Gastroesophageal sphincter (tissue), 4 donors: Measurements from ENCODE around the gene KCMF1. TPM values are rescaled to one million over a fixed set of nuclear protein-coding genes. Genes with fewer than 3 reads are reported as not detected.
A peak's percentile ranks its signal among the peaks of the same experiment; 100 is the strongest.

Experiments used
- ATAC-seq: fragments of 150-250 bp; one replicate; pipeline ENCODE4 v1.9.1; 2016; ENCODE audit warnings: mild to moderate bottlenecking, moderate library complexity
- H3K27ac ChIP-seq, 4 donors: fragments of 200-600 bp; sonication (generic) in 3 of 4; 1 replicate in 3 of 4; 2 replicates in 1 of 4; pipeline ENCODE4 v1.5.1; 2016 to 2019
- H3K27me3 ChIP-seq: fragments of 200-600 bp; sonication (generic); one replicate; pipeline ENCODE4 v1.5.1; 2019
- H3K36me3 ChIP-seq, 2 donors: fragments of 200-600 bp; sonication (generic); one replicate each; pipeline ENCODE4 v1.5.1; 2019; ENCODE audit warnings: control low read depth in 1 of 2
- H3K4me1 ChIP-seq, 3 donors: fragments of 200-600 bp; sonication (generic); 1 replicate in 2 of 3; 2 replicates in 1 of 3; pipeline ENCODE4 v1.5.1; 2016 to 2019; ENCODE audit warnings: control low read depth in 2 of 3
- H3K4me3 ChIP-seq, 2 donors: fragments of 200-600 bp; sonication (generic); one replicate each; pipeline ENCODE4 v1.5.1; 2019; ENCODE audit warnings: mild to moderate bottlenecking in 1 of 2, moderate library complexity in 1 of 2
- H3K9me3 ChIP-seq, 3 donors: fragments of 200-600 bp; sonication (generic); one replicate each; pipeline ENCODE4 v1.5.1; 2017 to 2019; ENCODE audit warnings: control low read depth in 2 of 3
- EP300 ChIP-seq: sonication (generic); formaldehyde crosslinking; IDR thresholded peaks from one replicate; pipeline ENCODE4 v1.6.1; 2017; ENCODE audit warnings: antibody characterized with exemption, mild to moderate bottlenecking
- POLR2A ChIP-seq, 2 donors: fragments of 450-650 bp; IDR thresholded peaks; one replicate each; pipeline ENCODE4 v1.6.1; 2017; ENCODE audit warnings: antibody characterized with exemption in 2 of 2, mild to moderate bottlenecking in 2 of 2, moderate library complexity in 1 of 2
- POLR2AphosphoS5 ChIP-seq: sonication (generic); formaldehyde crosslinking; IDR thresholded peaks from one replicate; pipeline ENCODE4 v1.6.1; 2017; ENCODE audit warnings: antibody characterized with exemption
- WGBS, 2 donors: methylation state at CpG; one replicate each; pipeline ENCODE4 v1.1.5; 2018; ENCODE audit warnings: low coverage in 1 of 2; 5-methylcytosine and 5-hydroxymethylcytosine counted together
- total RNA-seq, 4 donors: library from RNA; depleted of rRNA; stranded (reverse); fragments of >200 nt; gene quantifications; one replicate each; pipeline ENCODE4 v1.1.0, GENCODE V29; 2016
- TF ChIP-seq, protein P1 (sequence below), 4 experiments: fragments of 200-600 bp in 2 of 4; fragments of 450-650 bp in 2 of 4; sonication (generic) in 1 of 4; IDR thresholded peaks; one replicate each; pipeline ENCODE4 v1.5.1; 2017 to 2019; ENCODE audit warnings: antibody characterized with exemption in 4 of 4, mild to moderate bottlenecking in 2 of 4, moderate library complexity in 2 of 4

The KCMF1 gene
- total RNA-seq, 4 donors from 2014 or later, result 39.4 to 79.1 (median 68.1) TPM

DNA sequence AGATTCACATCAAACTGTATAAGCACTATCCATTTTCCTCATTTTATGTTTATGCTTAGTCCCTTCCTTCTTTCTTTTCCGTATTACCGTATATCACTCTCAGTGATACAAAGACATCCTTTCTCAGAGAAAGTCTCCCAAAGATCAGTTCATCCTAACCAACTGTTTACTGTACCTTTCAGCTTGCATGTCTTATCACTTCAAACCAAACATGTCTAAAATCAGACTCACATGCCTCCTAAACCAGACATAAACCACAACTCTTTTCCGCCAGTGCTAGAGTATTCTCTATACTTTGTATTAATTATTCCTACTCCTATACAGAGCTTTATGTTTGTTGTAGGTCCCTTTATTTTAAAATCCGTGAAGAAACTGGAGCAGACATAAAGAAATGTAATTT, 41.5 kb downstream of the KCMF1 start:
- TF ChIP-seq POLR2AphosphoS5, result no peak
- TF ChIP-seq, protein P1, sequence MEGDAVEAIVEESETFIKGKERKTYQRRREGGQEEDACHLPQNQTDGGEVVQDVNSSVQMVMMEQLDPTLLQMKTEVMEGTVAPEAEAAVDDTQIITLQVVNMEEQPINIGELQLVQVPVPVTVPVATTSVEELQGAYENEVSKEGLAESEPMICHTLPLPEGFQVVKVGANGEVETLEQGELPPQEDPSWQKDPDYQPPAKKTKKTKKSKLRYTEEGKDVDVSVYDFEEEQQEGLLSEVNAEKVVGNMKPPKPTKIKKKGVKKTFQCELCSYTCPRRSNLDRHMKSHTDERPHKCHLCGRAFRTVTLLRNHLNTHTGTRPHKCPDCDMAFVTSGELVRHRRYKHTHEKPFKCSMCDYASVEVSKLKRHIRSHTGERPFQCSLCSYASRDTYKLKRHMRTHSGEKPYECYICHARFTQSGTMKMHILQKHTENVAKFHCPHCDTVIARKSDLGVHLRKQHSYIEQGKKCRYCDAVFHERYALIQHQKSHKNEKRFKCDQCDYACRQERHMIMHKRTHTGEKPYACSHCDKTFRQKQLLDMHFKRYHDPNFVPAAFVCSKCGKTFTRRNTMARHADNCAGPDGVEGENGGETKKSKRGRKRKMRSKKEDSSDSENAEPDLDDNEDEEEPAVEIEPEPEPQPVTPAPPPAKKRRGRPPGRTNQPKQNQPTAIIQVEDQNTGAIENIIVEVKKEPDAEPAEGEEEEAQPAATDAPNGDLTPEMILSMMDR (IDR thresholded peaks at IDR 0.05), result no peak
- no peak for TF ChIP-seq EP300
- Histone ChIP-seq H3K36me3 (peaks cover 0 to 6% of the 10 kb centered on the region in 2 donors), H3K9me3 (no peaks in the 10 kb centered on the region), H3K27me3 (no peaks in the 10 kb centered on the region), H3K4me1 (peaks cover 11 to 68% (median 12%) of the 10 kb centered on the region in 3 donors), H3K27ac (no peak overlapping the region), H3K4me3 (no peak overlapping the region)
- ATAC-seq, result no peak
- WGBS, 2 donors, result 74 to 77% methylated on average over 4 of the region's 4 CpGs

DNA sequence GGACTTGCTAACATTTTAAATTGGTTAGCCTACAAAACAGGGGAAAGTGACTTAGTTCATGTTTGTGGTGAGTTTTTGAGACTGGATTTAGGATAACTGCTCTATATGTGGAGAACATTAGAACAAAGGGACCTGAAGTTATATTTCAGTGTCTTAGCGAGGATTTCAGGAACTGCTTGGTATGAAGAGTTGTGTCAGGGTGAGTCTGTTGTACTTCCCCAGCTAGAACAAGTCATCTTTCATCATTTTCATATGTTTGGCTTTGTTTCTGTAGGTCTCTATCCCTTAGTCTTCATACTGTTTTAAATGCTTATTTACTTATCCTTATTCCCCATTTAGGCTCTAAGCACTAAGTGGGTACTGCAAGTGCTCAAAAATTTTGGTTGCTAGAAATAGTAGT, 41.9 kb downstream of the KCMF1 start:
- Histone ChIP-seq H3K4me1 (peaks cover 11 to 72% (median 12%) of the 10 kb centered on the region in 3 donors), H3K27me3 (no peaks in the 10 kb centered on the region), H3K36me3 (peaks cover 0 to 2% of the 10 kb centered on the region in 2 donors), H3K27ac (no peak overlapping the region), H3K4me3 (no peak overlapping the region), H3K9me3 (no peaks in the 10 kb centered on the region)
- no peak for TF ChIP-seq POLR2AphosphoS5
- no peak for TF ChIP-seq EP300
- TF ChIP-seq POLR2A (IDR thresholded peaks at IDR 0.05), result no peak
- TF ChIP-seq, protein P1 (IDR thresholded peaks at IDR 0.05), result no peak
- ATAC-seq, result no peak
- WGBS, 2 donors, result 80 to 100% methylated on average over 1 of the region's 1 CpG

GRCh38 chr2:85015653-85016360, 44.8 kb downstream of the KCMF1 start:
- Histone ChIP-seq H3K4me1 (peaks cover 11 to 93% (median 12%) of the 10 kb centered on the region in 3 donors), H3K4me3 (no peak overlapping the region), H3K27ac (peak overlapping the region in 2 of 4 donors; percentile 56 to 61), H3K9me3 (no peaks in the 10 kb centered on the region), H3K36me3 (no peaks in the 10 kb centered on the region), H3K27me3 (no peaks in the 10 kb centered on the region)
- no peak for ATAC-seq
- TF ChIP-seq, protein P1 (IDR thresholded peaks at IDR 0.05), result peak in 2 of 4 experiments; percentile 9 to 20
- TF ChIP-seq POLR2AphosphoS5, result peak; percentile 20
- no peak for TF ChIP-seq EP300
- 20 to 24% methylated on average over 7 of the region's 7 CpGs for WGBS, 2 donors

- WGBS, 2 donors, result 63% methylated on average over 3 of the region's 3 CpGs; no CpG with 5 or more reads in 1 of the 2 donors
These were observed 45.5 kb downstream of the KCMF1 start for GRCh38 chr2:85016446-85016845.

More at GRCh38 chr2:85016446-85016845, 45.5 kb downstream of the KCMF1 start:
- Histone ChIP-seq H3K4me1 (peaks cover 11 to 89% (median 12%) of the 10 kb centered on the region in 3 donors), H3K36me3 (no peaks in the 10 kb centered on the region), H3K27ac (peak overlapping the region in 2 of 4 donors; percentile 56 to 61), H3K9me3 (no peaks in the 10 kb centered on the region), H3K27me3 (no peaks in the 10 kb centered on the region), H3K4me3 (no peak overlapping the region)
- no peak for ATAC-seq
- TF ChIP-seq POLR2A (IDR thresholded peaks at IDR 0.05) (no peak), EP300 (no peak), POLR2AphosphoS5 (no peak)
- TF ChIP-seq, protein P1 (IDR thresholded peaks at IDR 0.05), result no peak
